Esophagus squamous epithelium (tissue), 5 donors: Measurements from ENCODE around the gene PHLDB2. TPM values are rescaled to one million over a fixed set of nuclear protein-coding genes. Genes with fewer than 3 reads are reported as not detected.

Source experiments
- DNase-seq: peaks from one replicate; lab custom pipeline; 2025; lab: John Stamatoyannopoulos, UW
- H3K27ac ChIP-seq, 4 donors: fragments of 200-600 bp; sonication (generic); one replicate each; pipeline ENCODE4 v1.5.1; 2016 to 2019; ENCODE audit warnings: mild to moderate bottlenecking in 1 of 4
- H3K27me3 ChIP-seq, 4 donors: fragments of 200-600 bp; sonication (generic); 1 replicate in 3 of 4; 2 replicates in 1 of 4; pipeline versions ENCODE4 v1.5.1 to v1.6.0; 2017 to 2021; ENCODE audit warnings: antibody characterized with exemption in 1 of 4
- H3K36me3 ChIP-seq, 3 donors: fragments of 200-600 bp; sonication (generic); one replicate each; pipeline ENCODE4 v1.5.1; 2016 to 2019
- H3K4me1 ChIP-seq, 3 donors: fragments of 200-600 bp; sonication (generic); one replicate each; pipeline ENCODE4 v1.5.1; 2017 to 2019
- H3K4me3 ChIP-seq, 4 donors: fragments of 200-600 bp; sonication (generic); 1 replicate in 3 of 4; 2 replicates in 1 of 4; pipeline ENCODE4 v1.5.1; 2016 to 2019; ENCODE audit warnings: mild to moderate bottlenecking in 2 of 4, moderate library complexity in 1 of 4
- H3K9me3 ChIP-seq, 3 donors: fragments of 200-600 bp; sonication (generic); one replicate each; pipeline ENCODE4 v1.5.1; 2016 to 2019
- POLR2A ChIP-seq, 4 donors: fragments of 450-650 bp; IDR thresholded peaks; one replicate each; pipeline ENCODE4 v1.6.1; 2017; ENCODE audit warnings: antibody characterized with exemption in 4 of 4, mild to moderate bottlenecking in 4 of 4, moderate library complexity in 3 of 4
- WGBS, 2 donors: methylation state at CpG; one replicate each; pipeline ENCODE4 v1.1.5; 2018; 5-methylcytosine and 5-hydroxymethylcytosine counted together
- intact Hi-C: fragments of 100-400 bp; cut with DNase I; formaldehyde crosslinking; loops from one replicate; pipeline ENCODE4 v1.15.0; 2022
- total RNA-seq, 4 donors: library from RNA; depleted of rRNA; stranded (reverse); fragments of >200 nt; gene quantifications; one replicate each; pipeline ENCODE4 v1.1.0, GENCODE V29; 2016
- TF ChIP-seq, protein P1 (sequence below), 6 experiments: fragments of 450-650 bp in 4 of 6; fragments of 200-600 bp in 2 of 6; sonication (generic) in 2 of 6; IDR thresholded peaks; one replicate each; pipeline ENCODE4 v1.5.1; 2016 to 2019; ENCODE audit warnings: antibody characterized with exemption in 6 of 6, mild to moderate bottlenecking in 4 of 6, moderate library complexity in 4 of 6
- donor health status: DM: yes; HTN: yes; CAD: no.

Gene PHLDB2
- total RNA-seq, 4 donors from 2014 or later: 5.6 to 37.8 (median 19.2) TPM

DNA sequence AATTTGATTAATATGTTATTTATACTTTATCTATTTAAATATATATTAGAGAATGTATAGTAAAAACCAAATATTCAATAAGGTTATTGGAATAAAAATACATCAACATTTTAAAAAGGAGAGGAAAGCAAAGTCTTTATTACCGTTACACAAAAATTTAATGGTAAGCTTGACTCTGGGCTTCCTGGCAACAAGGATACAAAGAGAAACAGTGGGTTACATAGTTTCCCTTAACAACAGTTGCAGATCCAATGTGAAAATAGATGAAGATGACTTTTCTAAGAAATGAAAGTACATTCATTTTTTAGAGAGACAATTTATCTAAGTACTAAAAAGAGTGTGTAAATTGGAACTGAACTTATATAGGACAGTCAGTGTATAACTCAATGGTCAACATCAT, 6.0 kb upstream of the PHLDB2 start:
- Histone ChIP-seq H3K27ac (no peak overlapping the region), H3K27me3 (no peaks in the 10 kb centered on the region), H3K4me3 (no peak overlapping the region), H3K9me3 (no peaks in the 10 kb centered on the region), H3K36me3 (no peaks in the 10 kb centered on the region), H3K4me1 (peaks cover 0 to 6% (median 0%) of the 10 kb centered on the region in 3 donors)
- intact Hi-C loops: no loop called here
- TF ChIP-seq POLR2A (IDR thresholded peaks at IDR 0.05): no peak
- TF ChIP-seq, protein P1, sequence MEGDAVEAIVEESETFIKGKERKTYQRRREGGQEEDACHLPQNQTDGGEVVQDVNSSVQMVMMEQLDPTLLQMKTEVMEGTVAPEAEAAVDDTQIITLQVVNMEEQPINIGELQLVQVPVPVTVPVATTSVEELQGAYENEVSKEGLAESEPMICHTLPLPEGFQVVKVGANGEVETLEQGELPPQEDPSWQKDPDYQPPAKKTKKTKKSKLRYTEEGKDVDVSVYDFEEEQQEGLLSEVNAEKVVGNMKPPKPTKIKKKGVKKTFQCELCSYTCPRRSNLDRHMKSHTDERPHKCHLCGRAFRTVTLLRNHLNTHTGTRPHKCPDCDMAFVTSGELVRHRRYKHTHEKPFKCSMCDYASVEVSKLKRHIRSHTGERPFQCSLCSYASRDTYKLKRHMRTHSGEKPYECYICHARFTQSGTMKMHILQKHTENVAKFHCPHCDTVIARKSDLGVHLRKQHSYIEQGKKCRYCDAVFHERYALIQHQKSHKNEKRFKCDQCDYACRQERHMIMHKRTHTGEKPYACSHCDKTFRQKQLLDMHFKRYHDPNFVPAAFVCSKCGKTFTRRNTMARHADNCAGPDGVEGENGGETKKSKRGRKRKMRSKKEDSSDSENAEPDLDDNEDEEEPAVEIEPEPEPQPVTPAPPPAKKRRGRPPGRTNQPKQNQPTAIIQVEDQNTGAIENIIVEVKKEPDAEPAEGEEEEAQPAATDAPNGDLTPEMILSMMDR (IDR thresholded peaks at IDR 0.05): no peak
- DNase-seq: no peak
- WGBS, 2 donors: 64 to 73% methylated on average over 1 of the region's 1 CpG

DNA sequence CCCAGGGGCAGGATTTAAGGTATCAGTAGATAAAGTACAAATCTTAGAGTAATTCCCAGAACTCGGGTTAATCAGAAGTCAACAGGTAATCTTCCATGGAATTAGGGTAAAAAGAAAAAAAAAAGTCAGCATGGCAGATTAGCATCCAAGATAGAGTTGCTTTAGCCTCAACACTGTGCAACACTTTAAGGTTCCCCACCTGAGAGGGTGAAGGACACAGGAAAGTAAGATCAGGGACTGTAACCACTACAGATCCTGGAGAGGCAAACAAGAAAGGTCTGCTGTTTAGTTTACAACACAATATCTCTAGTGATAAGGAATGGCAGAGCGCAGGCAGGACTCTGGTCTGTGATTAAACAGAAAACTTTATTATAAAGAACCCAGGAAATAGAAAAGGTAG, 4.1 kb upstream of the PHLDB2 start:
- H3K36me3 ChIP-seq: no peaks in the 10 kb centered on the region
- no peaks in the 10 kb centered on the region for H3K27me3 ChIP-seq
- intact Hi-C loops: no loop called here
- DNase-seq: no peak
- H3K4me3 ChIP-seq: no peak overlapping the region
- 70 to 71% methylated on average over 2 of the region's 2 CpGs for WGBS, 2 donors
- no peak for TF ChIP-seq POLR2A (IDR thresholded peaks at IDR 0.05)
- TF ChIP-seq, protein P1 (IDR thresholded peaks at IDR 0.05): no peak
- peaks cover 0 to 22% (median 5%) of the 10 kb centered on the region in 3 donors for H3K4me1 ChIP-seq
- no peak overlapping the region for H3K27ac ChIP-seq
- no peaks in the 10 kb centered on the region for H3K9me3 ChIP-seq

DNA sequence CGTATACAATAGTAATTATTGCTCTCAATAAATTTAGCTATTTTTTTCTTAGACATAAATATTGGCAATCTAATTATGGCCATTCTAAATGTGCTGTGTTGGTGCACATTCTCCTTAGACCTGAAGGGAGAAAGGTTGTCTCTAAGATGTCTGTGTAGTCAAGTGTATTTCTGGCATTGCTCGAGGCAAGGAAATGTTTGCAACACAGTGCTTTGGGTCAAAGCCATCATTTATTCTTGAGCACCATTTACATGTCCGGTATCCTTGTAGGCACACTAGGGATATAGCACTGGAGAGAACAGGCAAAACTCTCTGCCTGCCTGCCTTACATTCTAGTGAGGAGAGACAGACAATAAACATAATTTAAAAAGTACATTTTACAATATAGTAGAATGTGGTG, 2.6 kb upstream of the PHLDB2 start:
- TF ChIP-seq, protein P1 (IDR thresholded peaks at IDR 0.05): no peak
- TF ChIP-seq POLR2A (IDR thresholded peaks at IDR 0.05): no peak
- Histone ChIP-seq H3K9me3 (no peaks in the 10 kb centered on the region), H3K4me1 (peaks cover 0 to 31% (median 9%) of the 10 kb centered on the region in 3 donors), H3K27me3 (no peaks in the 10 kb centered on the region), H3K27ac (no peak overlapping the region), H3K4me3 (no peak overlapping the region), H3K36me3 (no peaks in the 10 kb centered on the region)
- WGBS, 2 donors: 66 to 76% methylated on average over 3 of the region's 3 CpGs
- no peak for DNase-seq
- intact Hi-C loops: no loop called here

DNA sequence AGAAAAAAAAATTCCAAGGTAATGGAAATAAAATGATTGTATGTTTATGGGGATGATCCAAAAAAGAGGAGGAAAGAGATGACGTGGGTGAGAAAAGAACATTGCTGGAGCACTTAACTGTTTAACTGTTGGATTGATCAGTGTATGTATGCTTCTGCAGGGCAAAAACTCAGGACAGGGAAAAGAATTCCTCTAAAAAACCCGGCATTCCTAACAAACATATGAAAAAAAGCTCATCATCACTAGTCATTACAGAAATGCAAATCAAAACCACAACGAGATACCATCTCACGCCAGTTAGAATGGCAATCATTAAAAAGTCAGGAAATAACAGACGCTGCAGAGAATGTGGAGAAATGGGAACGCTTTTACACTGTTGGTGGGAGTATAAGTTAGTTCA, 1.6 kb upstream of the PHLDB2 start:
- no peaks in the 10 kb centered on the region for H3K27me3 ChIP-seq
- peaks cover 0 to 36% (median 18%) of the 10 kb centered on the region in 3 donors for H3K4me1 ChIP-seq
- intact Hi-C loops: no loop called here
- no peak for DNase-seq
- H3K9me3 ChIP-seq: no peaks in the 10 kb centered on the region
- H3K36me3 ChIP-seq: no peaks in the 10 kb centered on the region
- WGBS, 2 donors: 62 to 69% methylated on average over 6 of the region's 6 CpGs
- no peak overlapping the region for H3K27ac ChIP-seq
- TF ChIP-seq POLR2A (IDR thresholded peaks at IDR 0.05): no peak
- TF ChIP-seq, protein P1 (IDR thresholded peaks at IDR 0.05): no peak
- H3K4me3 ChIP-seq: no peak overlapping the region

DNA sequence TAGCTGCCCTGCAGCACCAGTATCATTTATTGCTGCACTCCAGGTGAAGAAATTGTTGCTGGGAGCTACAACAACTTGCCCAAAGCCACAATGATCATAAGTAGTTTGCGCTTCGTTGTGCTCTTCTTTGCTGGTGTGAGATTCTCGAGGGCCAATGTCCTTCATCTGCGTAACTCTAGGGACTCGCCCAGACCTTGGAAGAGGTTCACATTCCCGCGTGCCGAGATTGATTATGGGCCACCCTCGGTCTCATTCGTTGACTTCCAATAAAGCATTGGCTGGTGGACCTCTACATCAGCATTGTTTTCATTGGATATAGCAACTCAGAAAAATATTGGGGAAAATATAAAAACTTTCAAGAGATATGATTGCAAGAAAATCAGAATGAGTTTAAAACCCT, 423 bp upstream of the PHLDB2 start:
- WGBS, 2 donors: 36 to 47% methylated on average over 9 to 10 of the region's 10 CpGs
- H3K4me3 ChIP-seq: peak overlapping the region; percentile 59 to 89 (median 75)
- H3K36me3 ChIP-seq: no peaks in the 10 kb centered on the region
- H3K4me1 ChIP-seq: peaks cover 0 to 48% (median 20%) of the 10 kb centered on the region in 3 donors
- intact Hi-C loops: no loop called here
- H3K27me3 ChIP-seq: no peaks in the 10 kb centered on the region
- DNase-seq: no peak
- TF ChIP-seq POLR2A (IDR thresholded peaks at IDR 0.05): no peak
- TF ChIP-seq, protein P1 (IDR thresholded peaks at IDR 0.05): no peak
- H3K9me3 ChIP-seq: no peaks in the 10 kb centered on the region
- H3K27ac ChIP-seq: peak overlapping the region; percentile 85 to 96 (median 94)
